Smooth muscle cell of bladder (primary cell): ENCODE results near the gene PCDHA2. TPM values are rescaled to one million over a fixed set of nuclear protein-coding genes. Genes with fewer than 3 reads are reported as not detected.

Experiments used
- total RNA-seq: library from RNA; depleted of rRNA; stranded (reverse); fragments of >200 nt; gene quantifications from 2 replicates; pipeline ENCODE4 v1.2.3, GENCODE V29; 2014

Gene PCDHA2
- under 0.01 and 0.09 TPM in 2 replicates for total RNA-seq

DNA sequence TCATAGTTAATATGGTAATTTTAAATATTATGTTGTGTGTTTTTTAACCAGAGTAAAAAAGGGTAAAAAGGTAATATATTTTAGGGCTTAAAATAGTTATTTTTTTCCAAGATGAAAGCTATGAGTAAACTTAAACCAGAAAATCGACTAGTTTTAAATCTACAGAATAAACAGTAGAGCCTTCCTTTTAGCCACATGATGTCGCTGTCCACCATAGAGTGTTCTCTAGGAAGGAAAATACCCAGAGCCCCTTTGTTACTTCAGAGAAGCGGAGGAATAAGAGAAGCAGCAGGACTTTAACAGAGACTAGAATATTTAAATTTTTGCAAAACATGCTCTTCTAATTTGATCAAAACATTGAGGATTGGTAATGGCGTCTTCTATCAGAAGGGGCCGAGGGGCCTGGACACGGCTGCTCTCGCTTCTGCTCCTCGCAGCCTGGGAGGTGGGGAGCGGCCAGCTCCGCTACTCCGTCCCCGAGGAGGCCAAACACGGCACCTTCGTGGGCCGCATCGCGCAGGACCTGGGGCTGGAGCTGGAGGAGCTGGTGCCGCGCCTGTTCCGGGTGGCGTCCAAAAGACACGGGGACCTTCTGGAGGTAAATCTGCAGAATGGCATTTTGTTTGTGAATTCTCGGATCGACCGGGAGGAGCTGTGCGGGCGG is at the start of gene PCDHA2:
Gene PCDHA2, plus strand, starts transcription at position 258 of the 664 bp plus-strand sequence.

DNA sequence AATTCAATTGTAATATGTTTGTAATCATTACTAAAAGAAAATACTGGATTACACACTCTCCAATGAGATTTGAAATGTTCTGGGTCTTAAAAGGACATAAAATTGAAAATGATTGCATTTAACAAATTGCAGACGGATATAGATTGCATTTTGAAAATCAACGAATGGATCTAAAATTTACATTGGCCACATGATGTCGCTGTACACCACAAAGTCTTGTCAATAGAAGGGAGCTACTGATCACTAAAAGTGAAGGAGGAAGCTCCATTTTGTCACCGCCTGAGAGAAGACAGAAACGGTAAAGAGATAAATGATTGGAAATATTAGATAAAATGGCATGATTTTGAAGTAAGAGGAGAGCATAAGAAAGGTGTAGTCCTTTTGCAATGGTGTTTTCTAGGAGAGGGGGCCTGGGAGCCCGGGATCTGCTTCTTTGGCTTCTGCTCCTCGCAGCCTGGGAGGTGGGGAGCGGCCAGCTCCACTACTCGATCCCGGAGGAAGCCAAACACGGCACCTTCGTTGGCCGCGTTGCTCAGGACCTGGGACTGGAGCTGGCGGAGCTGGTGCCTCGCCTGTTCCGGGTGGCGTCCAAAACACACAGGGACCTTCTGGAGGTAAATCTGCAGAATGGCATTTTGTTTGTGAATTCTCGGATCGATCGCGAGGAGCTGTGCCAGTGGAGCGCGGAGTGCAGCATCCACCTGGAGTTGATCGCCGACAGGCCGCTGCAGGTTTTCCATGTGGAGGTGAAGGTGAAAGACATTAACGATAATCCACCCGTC is 8.6 kb upstream of the PCDHA2 start, which contains the start of gene PCDHA1:
Gene PCDHA1, plus strand, starts transcription at position 236 of the 782 bp plus-strand sequence.

DNA sequence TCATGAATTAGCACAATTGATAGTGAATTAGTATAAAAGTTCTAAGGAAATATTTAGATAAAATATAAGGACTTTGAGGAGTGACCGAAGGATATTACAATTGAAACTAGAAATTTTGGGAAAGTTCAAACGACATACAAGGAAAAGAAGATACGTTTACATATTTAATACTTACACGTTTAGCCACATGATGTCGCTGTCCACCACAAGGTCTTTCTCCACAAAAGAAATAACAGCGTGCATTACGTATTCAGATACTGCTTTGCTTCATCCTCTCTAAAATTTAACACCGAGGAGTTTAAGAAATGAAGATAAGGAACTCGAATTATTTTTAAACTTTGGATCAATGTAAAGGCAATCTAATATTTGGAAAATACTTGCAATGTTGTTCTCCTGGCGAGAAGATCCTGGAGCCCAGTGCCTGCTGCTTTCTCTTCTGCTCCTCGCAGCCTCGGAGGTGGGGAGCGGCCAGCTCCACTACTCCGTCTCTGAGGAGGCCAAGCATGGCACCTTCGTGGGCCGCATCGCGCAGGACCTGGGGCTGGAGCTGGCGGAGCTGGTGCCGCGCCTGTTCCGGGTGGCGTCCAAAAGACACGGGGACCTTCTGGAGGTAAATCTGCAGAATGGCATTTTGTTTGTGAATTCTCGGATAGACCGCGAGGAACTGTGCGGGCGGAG is 6.3 kb downstream of the PCDHA2 start, which contains the start of gene PCDHA3:
Gene PCDHA3, plus strand, starts transcription at position 242 of the 678 bp plus-strand sequence.

DNA sequence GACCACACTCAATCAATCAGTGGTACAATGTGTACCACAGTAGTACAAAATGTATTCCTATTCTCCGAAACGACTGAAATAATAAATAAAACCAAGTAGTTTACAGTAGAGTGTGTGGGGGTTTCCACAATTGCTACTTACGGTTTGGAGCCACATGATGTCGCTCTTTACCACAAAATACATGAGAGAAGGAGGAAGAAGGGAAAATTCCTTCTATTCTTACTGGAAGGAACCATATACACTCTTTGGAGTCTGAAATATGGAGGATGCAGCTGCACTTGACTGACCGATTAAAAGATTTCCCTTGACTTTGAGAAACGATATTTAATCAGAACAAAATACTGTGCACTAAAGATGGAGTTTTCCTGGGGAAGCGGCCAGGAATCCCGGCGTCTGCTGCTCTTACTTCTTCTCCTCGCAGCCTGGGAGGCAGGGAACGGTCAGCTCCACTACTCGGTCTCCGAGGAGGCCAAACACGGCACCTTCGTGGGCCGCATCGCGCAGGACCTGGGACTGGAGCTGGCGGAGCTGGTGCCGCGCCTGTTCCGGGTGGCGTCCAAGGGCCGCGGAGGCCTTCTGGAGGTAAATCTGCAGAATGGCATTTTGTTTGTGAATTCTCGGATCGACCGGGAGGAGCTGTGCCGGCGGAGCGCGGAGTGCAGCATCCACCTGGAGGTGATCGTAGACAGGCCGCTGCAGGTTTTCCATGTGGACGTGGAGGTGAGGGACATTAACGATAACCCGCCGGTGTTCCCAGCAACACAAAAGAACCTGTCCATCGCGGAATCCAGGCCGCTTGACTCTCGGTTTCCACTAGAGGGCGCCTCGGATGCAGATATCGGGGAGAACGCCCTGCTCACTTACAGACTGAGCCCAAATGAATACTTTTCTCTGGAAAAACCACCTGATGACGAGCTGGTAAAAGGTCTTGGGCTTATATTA is 12.5 kb downstream of the PCDHA2 start, which contains the start of gene PCDHA4:
Gene PCDHA4, plus strand, starts transcription at position 235 of the 942 bp plus-strand sequence.

DNA sequence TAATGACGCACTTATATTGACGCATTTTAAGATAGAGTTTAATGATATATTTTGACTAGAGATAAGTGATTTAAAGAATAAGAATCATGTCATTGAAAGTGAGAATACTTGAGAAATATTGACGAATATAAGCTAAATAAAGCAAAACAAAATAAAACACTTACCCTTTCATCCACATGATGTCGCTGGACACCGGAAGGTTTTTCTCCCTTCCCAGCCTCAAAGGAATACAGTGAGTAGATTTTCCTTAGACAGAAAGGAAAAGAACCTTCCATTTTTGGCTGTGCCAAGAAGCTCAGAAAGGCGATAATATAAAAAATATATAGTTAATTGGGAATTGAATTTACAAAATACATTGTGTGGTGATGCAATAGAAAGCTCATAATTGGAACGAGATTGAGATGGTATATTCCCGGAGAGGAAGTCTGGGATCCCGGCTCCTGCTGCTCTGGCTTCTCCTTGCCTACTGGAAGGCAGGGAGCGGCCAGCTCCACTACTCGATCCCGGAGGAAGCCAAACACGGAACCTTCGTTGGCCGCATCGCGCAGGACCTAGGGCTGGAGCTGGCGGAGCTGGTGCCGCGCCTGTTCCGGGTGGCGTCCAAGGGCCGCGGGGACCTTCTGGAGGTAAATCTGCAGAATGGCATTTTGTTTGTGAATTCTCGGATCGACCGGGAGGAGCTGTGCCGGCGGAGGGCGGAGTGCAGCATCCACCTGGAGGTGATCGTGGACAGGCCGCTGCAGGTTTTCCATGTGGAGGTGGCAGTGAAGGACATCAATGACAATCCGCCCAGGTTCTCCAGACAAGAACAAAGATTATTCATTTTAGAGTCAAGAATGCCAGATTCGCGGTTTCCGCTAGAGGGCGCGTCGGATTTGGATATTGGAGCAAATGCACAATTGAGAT is 27.0 kb downstream of the PCDHA2 start, which contains the start of gene PCDHA5:
Gene PCDHA5, plus strand, starts transcription at position 239 of the 906 bp plus-strand sequence.

DNA sequence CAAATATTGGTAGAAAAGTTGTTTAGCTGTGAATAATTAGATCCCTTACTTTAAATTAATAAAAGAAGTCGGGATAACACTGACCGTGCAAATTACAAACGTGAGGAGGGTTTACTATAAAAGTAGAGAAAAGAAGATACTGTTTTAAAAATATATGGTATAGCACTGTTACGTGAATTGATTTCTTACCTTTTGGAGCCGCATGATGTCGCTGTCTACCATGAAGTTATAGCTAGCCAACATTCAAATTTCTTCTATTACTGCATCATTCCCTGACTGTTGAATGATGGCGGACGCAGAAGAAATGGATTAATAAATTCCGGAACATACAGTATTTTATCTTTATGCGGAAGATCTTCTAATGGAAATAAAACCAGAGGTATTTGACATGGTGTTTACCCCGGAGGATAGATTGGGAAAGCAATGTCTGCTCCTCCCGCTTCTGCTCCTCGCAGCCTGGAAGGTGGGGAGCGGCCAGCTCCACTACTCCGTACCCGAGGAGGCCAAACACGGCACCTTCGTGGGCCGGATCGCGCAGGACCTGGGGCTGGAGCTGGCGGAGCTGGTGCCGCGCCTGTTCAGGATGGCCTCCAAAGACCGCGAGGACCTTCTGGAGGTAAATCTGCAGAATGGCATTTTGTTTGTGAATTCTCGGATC is 33.2 kb downstream of the PCDHA2 start, which contains the start of gene PCDHA6:
Gene PCDHA6, plus strand, starts transcription at position 257 of the 658 bp plus-strand sequence. Its CDS starts 132 bp downstream, at position 389.

DNA sequence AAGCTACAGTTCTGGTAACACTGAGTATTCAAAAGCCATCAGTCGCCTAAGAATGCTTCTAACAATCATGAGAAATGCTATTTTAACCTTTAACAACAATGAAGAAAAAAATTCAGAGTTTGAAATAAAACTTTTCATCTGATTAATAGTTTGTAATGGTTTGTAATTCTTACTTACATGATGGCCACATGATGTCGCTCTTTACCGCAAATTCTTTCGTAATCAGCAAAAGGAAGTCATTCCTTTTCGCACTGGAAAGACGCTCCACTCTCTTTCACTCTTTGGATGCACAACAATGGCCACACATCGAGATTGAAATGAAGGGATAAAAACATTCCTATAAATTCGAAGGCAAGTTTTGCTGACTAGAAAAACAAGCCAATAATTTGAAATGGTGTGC is 39.3 kb downstream of the PCDHA2 start, which contains the start of gene PCDHA7:
Gene PCDHA7, plus strand, starts transcription at position 277 of the 400 bp plus-strand sequence. Its CDS starts 115 bp downstream, at position 392.

DNA sequence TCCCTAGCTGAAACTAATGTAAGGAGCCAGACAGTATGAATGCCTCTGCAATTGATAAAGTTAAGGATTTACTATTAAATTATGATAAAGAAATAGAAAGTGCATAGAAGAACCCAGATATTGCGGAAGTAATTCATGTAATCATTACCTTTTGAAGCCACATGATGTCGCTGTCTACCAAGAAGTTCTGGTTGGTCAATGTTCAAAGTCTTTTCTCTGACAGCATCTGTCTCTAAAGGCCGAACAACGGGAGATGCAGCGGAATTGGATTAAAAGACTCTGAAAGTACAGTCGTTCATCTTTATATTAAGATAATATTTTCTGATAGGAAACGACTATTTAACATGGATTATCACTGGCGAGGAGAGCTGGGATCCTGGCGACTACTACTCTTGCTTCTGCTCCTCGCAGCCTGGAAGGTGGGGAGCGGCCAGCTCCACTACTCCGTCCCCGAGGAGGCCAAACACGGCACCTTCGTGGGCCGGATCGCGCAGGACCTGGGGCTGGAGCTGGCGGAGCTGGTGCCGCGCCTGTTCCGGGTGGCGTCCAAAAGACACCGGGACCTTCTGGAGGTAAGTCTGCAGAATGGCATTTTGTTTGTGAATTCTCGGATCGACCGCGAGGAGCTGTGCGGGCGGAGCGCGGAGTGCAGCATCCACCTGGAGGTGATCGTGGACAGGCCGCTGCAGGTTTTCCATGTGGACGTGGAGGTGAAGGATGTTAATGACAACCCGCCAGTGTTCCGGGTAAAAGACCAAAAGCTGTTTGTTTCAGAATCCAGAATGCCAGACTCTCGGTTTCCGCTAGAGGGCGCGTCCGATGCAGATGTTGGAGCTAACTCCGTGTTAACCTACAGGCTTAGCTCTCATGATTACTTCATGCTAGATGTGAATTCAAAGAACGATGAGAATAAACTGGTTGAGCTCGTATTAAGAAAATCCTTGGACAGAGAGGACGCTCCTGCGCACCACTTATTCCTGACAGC is 46.6 kb downstream of the PCDHA2 start, which contains the start of gene PCDHA8:
Gene PCDHA8, plus strand, starts transcription at position 210 of the 985 bp plus-strand sequence. Its CDS starts 135 bp downstream, at position 345.

Other genes with a start within 250 kb of the PCDHA2 start
- gene EIF4EBP3, start 247.2 kb upstream of the PCDHA2 start, total RNA-seq: 0.85 and 1.7 TPM in 2 replicates
- gene SRA1, start 237.4 kb upstream of the PCDHA2 start, total RNA-seq: 35.7 and 53.0 TPM in 2 replicates
- gene APBB3, start 230.3 kb upstream of the PCDHA2 start, total RNA-seq: 17.2 and 21.9 TPM in 2 replicates
- gene SLC35A4, start 230.0 kb upstream of the PCDHA2 start, total RNA-seq: 10.1 and 14.9 TPM in 2 replicates
- 2.9 and 8.8 TPM in 2 replicates for gene CD14, start 161.7 kb upstream of the PCDHA2 start, total RNA-seq
- gene TMCO6, start 155.4 kb upstream of the PCDHA2 start, total RNA-seq: 4.2 and 6.8 TPM in 2 replicates
- 75.1 and 83.8 TPM in 2 replicates for gene NDUFA2, start 147.2 kb upstream of the PCDHA2 start, total RNA-seq
- gene IK, start 147.0 kb upstream of the PCDHA2 start, total RNA-seq: 105 and 111 TPM in 2 replicates
- 24.5 and 28.3 TPM in 2 replicates for gene WDR55, start 129.9 kb upstream of the PCDHA2 start, total RNA-seq
- 0.14 TPM in 1 of 2 replicates, not detected in the other for gene DND1, start 121.3 kb upstream of the PCDHA2 start, total RNA-seq
- gene HARS1, start 103.5 kb upstream of the PCDHA2 start, total RNA-seq: 62.9 and 65.2 TPM in 2 replicates
- gene HARS2, start 103.4 kb upstream of the PCDHA2 start, total RNA-seq: 24.6 and 27.1 TPM in 2 replicates
- 63.7 and 78.2 TPM in 2 replicates for gene ZMAT2, start 94.4 kb upstream of the PCDHA2 start, total RNA-seq
- under 0.01 TPM in 2 replicates for gene PCDHA1, start 8.7 kb upstream of the PCDHA2 start, total RNA-seq
- gene PCDHA3, start 6.2 kb downstream of the PCDHA2 start, total RNA-seq: 0.14 and 0.28 TPM in 2 replicates
- 0.14 and 0.37 TPM in 2 replicates for gene PCDHA4, start 12.2 kb downstream of the PCDHA2 start, total RNA-seq
- gene PCDHA5, start 26.8 kb downstream of the PCDHA2 start, total RNA-seq: under 0.01 and 0.09 TPM in 2 replicates
- gene PCDHA6, start 33.1 kb downstream of the PCDHA2 start, total RNA-seq: 0.14 and 0.55 TPM in 2 replicates
- gene PCDHA7, start 39.4 kb downstream of the PCDHA2 start, total RNA-seq: 0.57 and 0.83 TPM in 2 replicates
- gene PCDHA8, start 46.3 kb downstream of the PCDHA2 start, total RNA-seq: under 0.01 and 0.09 TPM in 2 replicates
- gene PCDHA9, start 53.5 kb downstream of the PCDHA2 start, total RNA-seq: under 0.01 and 0.18 TPM in 2 replicates
- 0.14 and 0.28 TPM in 2 replicates for gene PCDHA10, start 61.0 kb downstream of the PCDHA2 start, total RNA-seq
- gene PCDHA11, start 74.1 kb downstream of the PCDHA2 start, total RNA-seq: under 0.01 and 0.65 TPM in 2 replicates
- gene PCDHA12, start 80.5 kb downstream of the PCDHA2 start, total RNA-seq: under 0.01 and 0.09 TPM in 2 replicates
- gene PCDHA13, start 87.3 kb downstream of the PCDHA2 start, total RNA-seq: under 0.01 and 0.09 TPM in 2 replicates
- gene PCDHAC1, start 131.4 kb downstream of the PCDHA2 start, total RNA-seq: 0.14 and 0.18 TPM in 2 replicates
- gene PCDHAC2, start 171.6 kb downstream of the PCDHA2 start, total RNA-seq: 0.14 and 0.28 TPM in 2 replicates